Common myeloid progenitor, CD34-positive (primary cell): ENCODE results near the gene SLC25A44.
"Not testable (repeated sequence)": the region's sequence is repeated elsewhere in the genome, so short reads cannot be mapped to it uniquely, and the experiment has no call there.

Experiments
- CTCF ChIA-PET: fragments of 350-600 bp; sonication (Branson Sonifier 250); formaldehyde crosslinking; loops from one replicate; lab custom pipeline; 2021; ENCODE audit warnings: antibody characterized with exemption; lab: Charles Lee
- POLR2A ChIA-PET: fragments of 350-600 bp; sonication (Branson Sonifier 250); formaldehyde crosslinking; loops from one replicate; lab custom pipeline; 2021; ENCODE audit warnings: antibody characterized with exemption; lab: Charles Lee
- DNase-seq, 3 donors: peaks; one replicate each; pipeline versions ENCODE4 v3.0.0 to v3.0.0-alpha.2; 2013
- H3K27ac ChIP-seq, 2 experiments: 1 replicate in 1 of 2; 2 replicates in 1 of 2; pipeline ENCODE4 v1.7.0; 2013; ENCODE audit warnings: inconsistent platforms in 2 of 2, low read length in 2 of 2, mild to moderate bottlenecking in 2 of 2, low read depth in 1 of 2, moderate library complexity in 1 of 2; ENCODE audit not compliant: severe bottlenecking in 2 of 2, insufficient read depth in 1 of 2, poor library complexity in 1 of 2
- H3K27me3 ChIP-seq, 5 experiments: replicated peaks in 2 of 5; 1 replicate in 3 of 5; 2 replicates in 2 of 5; pipeline versions ENCODE4 v1.6.1 to v1.7.0; 2013; ENCODE audit warnings: low read length in 4 of 5, mild to moderate bottlenecking in 2 of 5, moderate library complexity in 2 of 5, inconsistent platforms in 1 of 5; ENCODE audit not compliant: insufficient read depth in 5 of 5, control insufficient read depth in 4 of 5
- H3K36me3 ChIP-seq, 4 experiments: 1 replicate in 2 of 4; 2 replicates in 2 of 4; pipeline versions ENCODE4 v1.6.1 to v1.7.0; 2013; ENCODE audit warnings: low read length in 3 of 4, control low read depth in 1 of 4, mild to moderate bottlenecking in 1 of 4; ENCODE audit not compliant: control insufficient read depth in 4 of 4, insufficient read depth in 4 of 4
- H3K4me1 ChIP-seq, 4 experiments: 1 replicate in 3 of 4; 2 replicates in 1 of 4; pipeline versions ENCODE4 v1.6.1 to v1.7.1; 2013; ENCODE audit warnings: low read length in 3 of 4, mild to moderate bottlenecking in 3 of 4, control low read depth in 1 of 4, inconsistent platforms in 1 of 4, moderate library complexity in 1 of 4; ENCODE audit not compliant: control insufficient read depth in 4 of 4, insufficient read depth in 4 of 4; ENCODE audit errors: control extremely low read depth in 1 of 4
- H3K4me3 ChIP-seq, 7 experiments: 1 replicate in 4 of 7; 2 replicates in 3 of 7; pipeline versions ENCODE4 v1.5.1 to v1.7.0; 2013; ENCODE audit warnings: mild to moderate bottlenecking in 7 of 7, low read length in 6 of 7, moderate library complexity in 6 of 7, inconsistent platforms in 2 of 7, low read depth in 2 of 7, control low read depth in 1 of 7; ENCODE audit not compliant: insufficient read depth in 4 of 7, control insufficient read depth in 1 of 7; ENCODE audit errors: extremely low read depth in 1 of 7
- H3K9me3 ChIP-seq, 5 experiments: 1 replicate in 4 of 5; 2 replicates in 1 of 5; pipeline versions ENCODE4 v1.6.1 to v1.7.1; 2013; ENCODE audit warnings: low read length in 4 of 5, mild to moderate bottlenecking in 2 of 5, inconsistent platforms in 1 of 5, low read depth in 1 of 5, moderate library complexity in 1 of 5; ENCODE audit not compliant: control insufficient read depth in 4 of 5, insufficient read depth in 2 of 5; ENCODE audit errors: control extremely low read depth in 1 of 5
- WGBS: methylation state at CpG from one replicate; pipeline ENCODE4 v1.1.5; 2013; ENCODE audit not compliant: insufficient coverage; 5-methylcytosine and 5-hydroxymethylcytosine counted together

Gene SLC25A44

GRCh38 chr1:156190265-156190664 is 3.6 kb upstream of the SLC25A44 start:
- CTCF ChIA-PET: interaction anchor here (1.4 to 1.6 kb wide), 2 partner anchors 26 to 100 kb away, joined by 3 read pairs; no protein-coding TSS in a partner anchor
- H3K9me3 ChIP-seq, DNase-seq, H3K27me3 ChIP-seq, H3K4me3 ChIP-seq, H3K36me3 ChIP-seq, H3K27ac ChIP-seq, POLR2A ChIA-PET: not testable (repeated sequence)
- whole genome bisulfite sequencing: 100% methylated on average over 3 of the region's 4 CpGs
- peaks cover 2 to 22% (median 15%) of the 10 kb centered on the region in 4 experiments for H3K4me1 ChIP-seq

GRCh38 chr1:156191292-156191964 is 2.5 kb upstream of the SLC25A44 start:
- Histone ChIP-seq H3K27me3 (no peaks in the 10 kb centered on the region), H3K36me3 (peaks cover 0 to 9% (median 5%) of the 10 kb centered on the region in 4 experiments), H3K4me3 (no peak overlapping the region), H3K4me1 (peaks cover 2 to 22% (median 15%) of the 10 kb centered on the region in 4 experiments), H3K9me3 (peaks cover 0 to 3% (median 0%) of the 10 kb centered on the region in 5 experiments), H3K27ac (no peak overlapping the region)
- no CpG with 5 or more reads among the region's 4 CpGs for WGBS
- peak in 2 of 3 donors; percentile 39 to 41 for DNase-seq
- ChIA-PET CTCF (interaction anchor here (1.6 kb wide), 1 partner anchor 27 kb away, joined by 3 read pairs; no protein-coding TSS in a partner anchor), POLR2A (no interaction called here)

GRCh38 chr1:156193208-156193487 is 756 bp upstream of the SLC25A44 start:
- peak overlapping the region; percentile 69 to 98 (median 94) for H3K4me3 ChIP-seq
- H3K4me1 ChIP-seq: peaks cover 2 to 22% (median 15%) of the 10 kb centered on the region in 4 experiments
- H3K36me3 ChIP-seq: peaks cover 0 to 20% (median 10%) of the 10 kb centered on the region in 4 experiments
- peaks cover 0 to 3% (median 0%) of the 10 kb centered on the region in 5 experiments for H3K9me3 ChIP-seq
- no peak for DNase-seq
- no peaks in the 10 kb centered on the region for H3K27me3 ChIP-seq
- POLR2A ChIA-PET: interaction anchor here (0.9 to 1.0 kb wide), 2 partner anchors 20 to 96 kb away, joined by 3 read pairs; partner anchors contain the start of gene PMF1
- CTCF ChIA-PET: interaction anchor here (1.1 to 1.8 kb wide), 3 partner anchors 31 to 60 kb away, joined by 4 to 11 read pairs (median 5); no protein-coding TSS in a partner anchor
- H3K27ac ChIP-seq: peak overlapping the region; percentile 76 to 92
- WGBS: 100% methylated on average over 2 of the region's 7 CpGs

- no peak for DNase-seq
- Histone ChIP-seq H3K4me3 (peak overlapping the region; percentile 87 to 98 (median 94)), H3K27ac (peak overlapping the region; percentile 81 to 92), H3K9me3 (no peaks in the 10 kb centered on the region), H3K36me3 (peaks cover 0 to 29% (median 11%) of the 10 kb centered on the region in 4 experiments), H3K4me1 (peaks cover 2 to 22% (median 15%) of the 10 kb centered on the region in 4 experiments), H3K27me3 (no peaks in the 10 kb centered on the region)
- CTCF ChIA-PET: interaction anchor here (0.6 to 1.8 kb wide), 13 partner anchors 10 to 1859 kb away, joined by 3 to 11 read pairs (median 4); partner anchors contain the start of gene SEMA4A
- POLR2A ChIA-PET: no interaction called here
- WGBS: 18% methylated on average over 14 of the region's 14 CpGs
Observed at GRCh38 chr1:156194300-156194652, 372 bp downstream of the SLC25A44 start.

GRCh38 chr1:156195853-156196252 is 1.9 kb downstream of the SLC25A44 start:
- H3K36me3 ChIP-seq: peaks cover 7 to 42% (median 21%) of the 10 kb centered on the region in 4 experiments
- no peak overlapping the region for H3K4me3 ChIP-seq
- POLR2A ChIA-PET: no interaction called here

GRCh38 chr1:156196445-156196844 is 2.5 kb downstream of the SLC25A44 start:
- CTCF ChIA-PET: interaction anchor here (0.7 to 1.6 kb wide), 3 partner anchors 22 to 123 kb away, joined by 3 to 5 read pairs (median 4); no protein-coding TSS in a partner anchor
- WGBS: 100% methylated on average over 2 of the region's 2 CpGs
- no peak for DNase-seq

More at GRCh38 chr1:156195853-156196252, 1.9 kb downstream of the SLC25A44 start:
- H3K4me1 ChIP-seq: peaks cover 2 to 22% (median 15%) of the 10 kb centered on the region in 4 experiments
- peak in 2 of 3 donors; percentile 6 to 11 for DNase-seq
- no peaks in the 10 kb centered on the region for H3K9me3 ChIP-seq
- no peak overlapping the region for H3K27ac ChIP-seq
- WGBS: 86% methylated on average over 4 of the region's 4 CpGs
- H3K27me3 ChIP-seq: no peaks in the 10 kb centered on the region
- CTCF ChIA-PET: interaction anchor here (1.3 kb wide), 1 partner anchor 22 kb away, joined by 3 read pairs; no protein-coding TSS in a partner anchor

More at GRCh38 chr1:156196445-156196844, 2.5 kb downstream of the SLC25A44 start:
- POLR2A ChIA-PET: no interaction called here
- Histone ChIP-seq H3K4me3 (no peak overlapping the region), H3K27ac (no peak overlapping the region), H3K36me3 (peaks cover 7 to 46% (median 22%) of the 10 kb centered on the region in 4 experiments), H3K9me3 (no peaks in the 10 kb centered on the region), H3K4me1 (peaks cover 2 to 25% (median 15%) of the 10 kb centered on the region in 4 experiments), H3K27me3 (no peaks in the 10 kb centered on the region)
